Esophagus squamous epithelium (tissue), 4 donors: ENCODE measurements around the gene NOTCH2NLA.
"Not testable (repeated sequence)": the region's sequence is repeated elsewhere in the genome, so short reads cannot be mapped to it uniquely, and the experiment has no call there.

ENCODE experiments used
- POLR2A ChIP-seq, 4 donors: fragments of 450-650 bp; IDR thresholded peaks; one replicate each; pipeline ENCODE4 v1.6.1; 2017; ENCODE audit warnings: antibody characterized with exemption in 4 of 4, mild to moderate bottlenecking in 4 of 4, moderate library complexity in 3 of 4
- TF ChIP-seq, protein P1 (sequence below), 6 experiments: fragments of 450-650 bp in 4 of 6; fragments of 200-600 bp in 2 of 6; sonication (generic) in 2 of 6; IDR thresholded peaks; one replicate each; pipeline ENCODE4 v1.5.1; 2016 to 2019; ENCODE audit warnings: antibody characterized with exemption in 6 of 6, mild to moderate bottlenecking in 4 of 6, moderate library complexity in 4 of 6

DNA sequence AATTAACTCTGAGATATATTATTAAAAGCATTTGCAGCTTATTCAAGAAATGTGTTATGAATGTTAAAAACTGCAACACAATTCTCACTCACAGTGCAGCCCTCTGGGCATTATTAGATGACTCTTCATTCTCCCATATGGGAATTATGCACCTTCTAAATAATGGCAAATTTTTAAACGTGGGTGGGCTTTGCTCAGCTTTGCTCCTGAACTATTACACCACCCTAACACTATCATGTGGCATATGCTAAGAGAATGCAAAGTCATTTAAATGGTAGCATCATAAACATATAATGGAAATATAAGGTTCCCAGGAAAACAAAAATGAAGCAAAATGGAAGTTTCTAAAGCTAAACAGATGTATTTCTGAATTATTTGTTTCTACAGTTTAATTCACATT is 61.5 kb downstream of the NOTCH2NLA start:
- TF ChIP-seq, protein P1, sequence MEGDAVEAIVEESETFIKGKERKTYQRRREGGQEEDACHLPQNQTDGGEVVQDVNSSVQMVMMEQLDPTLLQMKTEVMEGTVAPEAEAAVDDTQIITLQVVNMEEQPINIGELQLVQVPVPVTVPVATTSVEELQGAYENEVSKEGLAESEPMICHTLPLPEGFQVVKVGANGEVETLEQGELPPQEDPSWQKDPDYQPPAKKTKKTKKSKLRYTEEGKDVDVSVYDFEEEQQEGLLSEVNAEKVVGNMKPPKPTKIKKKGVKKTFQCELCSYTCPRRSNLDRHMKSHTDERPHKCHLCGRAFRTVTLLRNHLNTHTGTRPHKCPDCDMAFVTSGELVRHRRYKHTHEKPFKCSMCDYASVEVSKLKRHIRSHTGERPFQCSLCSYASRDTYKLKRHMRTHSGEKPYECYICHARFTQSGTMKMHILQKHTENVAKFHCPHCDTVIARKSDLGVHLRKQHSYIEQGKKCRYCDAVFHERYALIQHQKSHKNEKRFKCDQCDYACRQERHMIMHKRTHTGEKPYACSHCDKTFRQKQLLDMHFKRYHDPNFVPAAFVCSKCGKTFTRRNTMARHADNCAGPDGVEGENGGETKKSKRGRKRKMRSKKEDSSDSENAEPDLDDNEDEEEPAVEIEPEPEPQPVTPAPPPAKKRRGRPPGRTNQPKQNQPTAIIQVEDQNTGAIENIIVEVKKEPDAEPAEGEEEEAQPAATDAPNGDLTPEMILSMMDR (IDR thresholded peaks at IDR 0.05): not testable (repeated sequence)
- not testable (repeated sequence) for TF ChIP-seq POLR2A (IDR thresholded peaks at IDR 0.05)
